IMR-90 (cell line): ENCODE measurements around the gene MICB.

Source experiments
- POLR2A ChIP-seq: IDR thresholded peaks from 2 replicates; pipeline ENCODE4 v1.6.1; 2012; ENCODE audit warnings: mild to moderate bottlenecking, low read depth, low read length
- RAD21 ChIP-seq: IDR thresholded peaks from 2 replicates; pipeline ENCODE4 v1.6.1; 2012; ENCODE audit warnings: low read length, improper control_type of control experiment
- RFX5 ChIP-seq: IDR thresholded peaks from 2 replicates; pipeline ENCODE4 v1.8.0; 2012; ENCODE audit warnings: low read depth, mild to moderate bottlenecking, low read length, moderate library complexity
- SMC3 ChIP-seq: fragments of 150-350 bp; IDR thresholded peaks from 2 replicates; pipeline ENCODE4 v1.6.1; 2016; ENCODE audit warnings: low read depth, mild to moderate bottlenecking, antibody characterized with exemption, low read length, moderate library complexity
- TF ChIP-seq, protein P1 (sequence below): conservative IDR thresholded peaks from 2 replicates; pipeline ENCODE4 v1.5.1; 2012; ENCODE audit warnings: mild to moderate bottlenecking, low read depth, low read length, improper control_type of control experiment

DNA sequence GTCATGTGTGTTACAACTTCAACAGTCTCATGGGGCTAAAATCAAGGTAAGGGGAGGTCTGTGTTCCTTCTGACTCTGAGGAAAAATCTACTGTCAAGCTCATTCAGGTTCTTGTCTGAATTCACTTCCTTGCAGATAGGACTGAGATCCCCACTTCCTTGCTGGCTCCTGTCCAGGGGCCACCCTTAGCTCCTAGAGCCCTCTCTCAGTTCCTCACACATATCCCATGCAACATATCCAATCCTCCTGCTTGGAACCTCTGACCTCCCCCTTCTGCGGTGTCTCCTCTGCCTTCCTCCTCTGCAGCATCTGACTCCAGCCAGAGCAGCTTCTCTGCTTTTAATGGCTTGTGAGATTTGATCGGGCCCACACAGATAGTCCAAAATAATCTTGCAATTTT is 27.1 kb upstream of the MICB start:
- TF ChIP-seq, protein P1, sequence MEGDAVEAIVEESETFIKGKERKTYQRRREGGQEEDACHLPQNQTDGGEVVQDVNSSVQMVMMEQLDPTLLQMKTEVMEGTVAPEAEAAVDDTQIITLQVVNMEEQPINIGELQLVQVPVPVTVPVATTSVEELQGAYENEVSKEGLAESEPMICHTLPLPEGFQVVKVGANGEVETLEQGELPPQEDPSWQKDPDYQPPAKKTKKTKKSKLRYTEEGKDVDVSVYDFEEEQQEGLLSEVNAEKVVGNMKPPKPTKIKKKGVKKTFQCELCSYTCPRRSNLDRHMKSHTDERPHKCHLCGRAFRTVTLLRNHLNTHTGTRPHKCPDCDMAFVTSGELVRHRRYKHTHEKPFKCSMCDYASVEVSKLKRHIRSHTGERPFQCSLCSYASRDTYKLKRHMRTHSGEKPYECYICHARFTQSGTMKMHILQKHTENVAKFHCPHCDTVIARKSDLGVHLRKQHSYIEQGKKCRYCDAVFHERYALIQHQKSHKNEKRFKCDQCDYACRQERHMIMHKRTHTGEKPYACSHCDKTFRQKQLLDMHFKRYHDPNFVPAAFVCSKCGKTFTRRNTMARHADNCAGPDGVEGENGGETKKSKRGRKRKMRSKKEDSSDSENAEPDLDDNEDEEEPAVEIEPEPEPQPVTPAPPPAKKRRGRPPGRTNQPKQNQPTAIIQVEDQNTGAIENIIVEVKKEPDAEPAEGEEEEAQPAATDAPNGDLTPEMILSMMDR, result no peak
- TF ChIP-seq SMC3 (no peak), POLR2A (no peak), RAD21 (no peak), RFX5 (no peak)
